22Rv1 (cell line): ENCODE measurements around the gene NUB1.

Source experiments
- H3K27ac ChIP-seq: fragments of 450-650 bp; 2 replicates; pipeline ENCODE4 v1.5.1; 2017
- ZFX ChIP-seq: fragments of 450-650 bp; IDR thresholded peaks from 2 replicates; pipeline ENCODE4 v1.6.1; 2017; ENCODE audit warnings: antibody characterized with exemption, borderline replicate concordance
- TF ChIP-seq, protein P1 (sequence below): fragments of 450-650 bp; IDR thresholded peaks from 2 replicates; pipeline ENCODE4 v1.5.1; 2017; ENCODE audit warnings: mild to moderate bottlenecking

Gene NUB1

GRCh38 chr7:151390598-151391357 is 49.2 kb downstream of the NUB1 start:
- no peak for TF ChIP-seq ZFX
- TF ChIP-seq, protein P1, sequence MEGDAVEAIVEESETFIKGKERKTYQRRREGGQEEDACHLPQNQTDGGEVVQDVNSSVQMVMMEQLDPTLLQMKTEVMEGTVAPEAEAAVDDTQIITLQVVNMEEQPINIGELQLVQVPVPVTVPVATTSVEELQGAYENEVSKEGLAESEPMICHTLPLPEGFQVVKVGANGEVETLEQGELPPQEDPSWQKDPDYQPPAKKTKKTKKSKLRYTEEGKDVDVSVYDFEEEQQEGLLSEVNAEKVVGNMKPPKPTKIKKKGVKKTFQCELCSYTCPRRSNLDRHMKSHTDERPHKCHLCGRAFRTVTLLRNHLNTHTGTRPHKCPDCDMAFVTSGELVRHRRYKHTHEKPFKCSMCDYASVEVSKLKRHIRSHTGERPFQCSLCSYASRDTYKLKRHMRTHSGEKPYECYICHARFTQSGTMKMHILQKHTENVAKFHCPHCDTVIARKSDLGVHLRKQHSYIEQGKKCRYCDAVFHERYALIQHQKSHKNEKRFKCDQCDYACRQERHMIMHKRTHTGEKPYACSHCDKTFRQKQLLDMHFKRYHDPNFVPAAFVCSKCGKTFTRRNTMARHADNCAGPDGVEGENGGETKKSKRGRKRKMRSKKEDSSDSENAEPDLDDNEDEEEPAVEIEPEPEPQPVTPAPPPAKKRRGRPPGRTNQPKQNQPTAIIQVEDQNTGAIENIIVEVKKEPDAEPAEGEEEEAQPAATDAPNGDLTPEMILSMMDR, result no peak
- H3K27ac ChIP-seq, result no peak overlapping the region

DNA sequence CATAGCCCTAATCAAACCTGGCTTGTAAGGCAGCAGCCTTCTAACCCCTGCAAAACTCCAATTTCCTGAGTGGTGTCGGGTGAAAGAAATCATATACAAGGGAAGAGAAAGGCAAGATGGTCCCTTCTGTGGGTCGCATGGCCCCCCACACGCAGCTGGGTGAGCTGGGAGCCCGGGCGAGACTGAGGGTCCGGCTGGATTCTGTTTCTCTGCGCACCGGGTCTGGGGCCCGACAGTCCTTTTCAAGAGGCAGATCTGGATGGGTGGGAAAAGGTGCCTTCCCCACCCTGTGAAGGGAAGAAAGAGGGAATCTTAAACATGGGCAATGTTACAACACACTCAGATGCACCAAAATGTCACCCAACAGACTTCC is 49.7 kb downstream of the NUB1 start:
- no peak for TF ChIP-seq ZFX
- TF ChIP-seq, protein P1, result no peak
- no peak overlapping the region for H3K27ac ChIP-seq

DNA sequence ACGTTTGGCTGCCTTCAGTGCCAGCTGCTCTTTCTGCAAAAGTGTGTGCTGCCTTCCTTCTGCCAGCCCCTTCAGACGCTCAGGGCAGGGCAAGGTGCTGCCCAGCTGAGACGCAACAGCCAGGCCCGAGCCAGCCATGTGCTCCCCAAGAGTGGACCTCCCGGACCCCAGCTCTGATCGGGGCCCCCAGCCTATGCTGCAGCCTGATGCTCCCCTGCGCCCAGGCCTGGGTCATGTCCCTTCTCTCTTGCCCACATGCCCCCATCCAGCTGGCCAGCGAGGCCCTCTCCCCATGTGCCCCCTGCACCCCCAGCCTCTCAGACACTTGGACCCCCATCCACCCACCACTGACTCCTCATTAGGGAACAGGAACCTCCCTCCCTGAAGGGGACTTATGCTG is 50.4 kb downstream of the NUB1 start:
- TF ChIP-seq, protein P1, result no peak
- TF ChIP-seq ZFX, result no peak
- no peak overlapping the region for H3K27ac ChIP-seq

- TF ChIP-seq, protein P1, result no peak
- TF ChIP-seq ZFX, result no peak
- no peak overlapping the region for H3K27ac ChIP-seq
These were observed 50.8 kb downstream of the NUB1 start for GRCh38 chr7:151392426-151392825.

DNA sequence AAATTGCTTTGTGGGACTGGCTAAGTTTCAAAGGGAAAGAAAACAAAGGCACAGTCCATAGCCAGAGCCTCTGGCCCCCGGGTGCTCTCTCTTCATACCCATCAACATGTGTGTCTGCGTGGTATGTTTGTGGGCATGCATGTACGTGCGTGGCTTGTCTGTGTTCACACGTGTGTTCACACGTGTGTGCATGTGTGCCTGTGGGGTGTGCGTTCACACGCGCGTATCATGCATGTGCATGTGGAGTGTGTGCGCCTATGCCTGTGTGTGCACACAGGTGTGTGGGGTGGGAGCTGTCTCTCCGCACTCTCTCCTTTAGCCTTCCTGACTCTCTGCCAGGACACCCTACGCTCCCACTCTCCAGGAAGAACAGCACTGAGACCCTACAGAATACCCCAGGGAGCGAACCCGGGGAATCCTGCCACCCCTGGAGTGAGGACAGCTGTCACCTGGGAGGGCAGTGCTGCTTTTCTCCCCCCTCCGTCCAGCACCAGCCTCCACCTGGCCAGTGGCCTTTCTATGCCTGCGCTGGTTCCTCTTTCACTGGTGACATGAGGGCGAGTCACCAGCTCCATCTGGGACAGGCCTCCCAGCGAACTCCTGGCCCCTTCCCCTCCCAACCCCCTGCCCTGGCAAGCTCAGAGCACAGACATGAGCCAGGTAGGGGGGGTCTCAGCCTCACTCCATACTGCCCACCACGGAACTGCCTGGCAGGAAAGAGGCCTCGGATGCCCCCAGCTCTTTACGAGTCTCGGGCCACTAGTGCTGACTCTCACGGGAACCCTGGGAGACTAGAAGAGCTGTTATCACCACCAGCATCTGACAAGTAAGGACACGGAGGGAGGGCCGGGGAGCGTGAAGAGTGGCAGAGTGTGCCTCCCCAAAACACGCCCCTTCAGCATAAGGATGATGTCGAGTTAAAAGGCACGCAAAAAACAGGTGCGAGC is 51.7 kb downstream of the NUB1 start:
- TF ChIP-seq ZFX, result no peak
- TF ChIP-seq, protein P1, result no peak
- no peak overlapping the region for H3K27ac ChIP-seq

- no peak overlapping the region for H3K27ac ChIP-seq
- TF ChIP-seq ZFX, result no peak
- TF ChIP-seq, protein P1, result no peak
These were observed 52.7 kb downstream of the NUB1 start for GRCh38 chr7:151394076-151395035.
